Stimulated activated naive CD4-positive, alpha-beta T cell treated with Interleukin-2 at 50 U/mL for 16 hours (primary cell): ENCODE data around the gene ANKRD60.
A peak's percentile ranks its signal among the peaks of the same experiment; 100 is the strongest.

Experiments used
- DNase-seq: peaks from one replicate; lab custom pipeline; 2025; lab: John Stamatoyannopoulos, UW

ANKRD60 gene

DNA sequence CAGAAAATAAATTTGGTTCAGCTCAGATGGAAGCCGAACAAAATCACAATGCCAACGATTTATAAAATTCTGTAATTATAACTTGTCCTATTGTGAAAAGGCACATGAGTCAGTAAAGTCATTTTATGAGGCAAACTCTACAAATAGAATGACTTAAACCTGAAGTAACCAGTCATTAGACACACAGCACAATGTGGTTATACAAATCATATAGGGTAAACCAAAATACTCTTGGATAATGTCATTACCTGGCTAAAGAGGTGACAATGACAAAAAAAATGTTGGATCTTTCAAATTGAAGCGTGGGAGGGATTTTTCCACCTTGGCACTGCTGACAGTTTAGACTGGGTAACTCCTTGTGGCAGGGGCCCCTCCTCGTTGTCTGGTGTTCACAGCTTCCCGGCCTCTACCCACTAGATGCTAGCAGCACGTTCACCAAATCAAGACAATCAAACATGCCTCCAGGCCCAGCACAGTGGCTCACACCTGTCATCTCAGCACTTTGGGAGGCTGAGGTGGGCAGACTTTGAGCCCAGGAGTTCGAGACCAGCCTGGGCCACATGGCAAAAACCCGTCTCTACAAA, 5.0 kb downstream of the ANKRD60 start:
- no peak for DNase-seq

DNA sequence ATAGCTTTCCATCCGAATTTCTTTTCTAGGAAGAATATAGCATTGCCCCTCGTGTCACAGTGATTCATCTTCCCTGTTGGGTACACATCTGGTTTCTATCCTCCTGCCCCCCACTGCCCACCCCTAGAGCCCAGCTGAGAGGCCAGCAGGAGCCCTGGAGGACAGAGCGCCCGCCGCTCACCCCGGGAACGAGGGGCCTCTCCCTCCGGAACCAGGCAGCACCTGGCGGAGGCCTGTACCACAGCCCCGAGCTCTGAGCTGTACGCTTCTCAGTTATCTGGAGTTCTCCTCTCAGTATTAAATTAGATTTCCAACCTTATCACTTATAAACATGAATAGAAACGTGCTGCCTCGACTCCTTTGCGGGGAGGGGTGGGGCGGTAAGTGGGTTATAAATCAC, 6.0 kb downstream of the ANKRD60 start:
- DNase-seq, result no peak

- no peak for DNase-seq
These were observed 9.1 kb downstream of the ANKRD60 start for GRCh38 chr20:58219342-58219700.

DNA sequence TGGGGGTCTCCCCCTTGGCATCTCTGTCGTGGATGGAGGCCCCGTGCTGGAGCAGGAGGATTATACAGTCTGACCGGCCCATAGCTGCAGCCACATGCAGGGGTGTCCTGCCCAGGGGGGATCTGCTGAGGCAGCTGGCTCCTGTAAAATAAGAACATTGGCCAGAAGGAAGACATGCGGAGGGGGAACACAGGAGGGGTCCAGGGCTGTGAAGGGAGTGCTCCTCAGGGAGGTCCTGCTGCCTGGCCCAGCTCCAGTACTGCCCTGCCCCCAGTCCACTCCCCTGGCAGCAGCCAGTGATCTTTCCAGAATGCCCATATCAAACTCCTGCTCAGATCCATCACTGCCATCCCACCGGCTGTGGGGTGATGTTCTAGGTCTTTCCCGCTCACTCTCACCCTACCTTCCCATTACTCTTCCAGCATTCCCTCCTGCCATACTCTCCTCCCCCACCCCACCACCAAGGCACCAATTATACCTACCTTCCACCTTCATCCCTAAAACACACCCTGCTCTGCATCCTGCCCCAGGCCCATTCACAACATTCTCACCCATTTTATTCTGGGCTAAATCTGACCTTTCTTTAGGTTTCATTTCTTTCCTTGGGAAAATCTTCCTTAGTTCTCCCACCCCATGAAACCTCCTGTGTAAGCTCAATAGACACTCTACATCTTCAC, 9.7 kb downstream of the ANKRD60 start:
- DNase-seq, result no peak

GRCh38 chr20:58216334-58216733, 12.1 kb downstream of the ANKRD60 start:
- DNase-seq, result no peak

DNA sequence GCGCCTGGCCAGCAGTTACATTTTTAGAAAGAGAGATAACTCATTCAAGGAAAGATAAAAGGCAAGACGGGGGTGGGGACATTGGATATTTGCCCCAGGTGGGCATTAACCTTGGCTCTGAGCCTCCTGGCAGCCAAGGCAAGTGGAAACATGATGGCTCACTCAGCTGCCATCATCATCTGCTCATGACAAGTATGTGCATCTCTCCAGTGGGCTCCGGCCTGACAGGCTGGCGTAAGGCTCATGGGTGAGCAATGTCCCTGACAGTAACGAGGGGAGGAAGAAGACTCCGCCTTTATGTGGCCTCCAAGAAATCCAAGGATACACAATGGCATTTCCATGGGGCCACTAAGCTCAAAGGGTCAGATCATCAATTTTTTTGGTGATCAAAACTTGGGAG, 13.3 kb downstream of the ANKRD60 start:
- no peak for DNase-seq

DNA sequence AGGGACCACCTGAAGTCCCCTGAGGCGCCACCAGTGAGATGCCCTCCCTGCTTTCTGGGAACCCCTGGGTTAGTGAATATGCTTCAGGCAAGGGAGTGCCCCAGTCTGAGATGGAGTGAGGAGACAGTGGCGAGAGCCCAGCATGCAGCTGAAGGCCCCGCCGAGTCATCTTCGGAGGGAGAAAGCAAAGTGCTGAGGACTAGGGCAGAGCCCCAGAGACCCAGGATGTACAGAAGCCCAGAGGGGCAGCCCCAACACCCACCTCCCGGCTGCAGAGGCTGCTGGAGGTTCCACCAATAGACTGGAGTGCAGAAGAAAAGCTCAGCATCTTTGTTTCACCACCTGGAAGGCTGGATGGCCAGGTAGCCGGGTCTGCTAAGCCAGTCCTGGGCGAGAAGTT, 14.1 kb downstream of the ANKRD60 start:
- DNase-seq, result no peak

DNA sequence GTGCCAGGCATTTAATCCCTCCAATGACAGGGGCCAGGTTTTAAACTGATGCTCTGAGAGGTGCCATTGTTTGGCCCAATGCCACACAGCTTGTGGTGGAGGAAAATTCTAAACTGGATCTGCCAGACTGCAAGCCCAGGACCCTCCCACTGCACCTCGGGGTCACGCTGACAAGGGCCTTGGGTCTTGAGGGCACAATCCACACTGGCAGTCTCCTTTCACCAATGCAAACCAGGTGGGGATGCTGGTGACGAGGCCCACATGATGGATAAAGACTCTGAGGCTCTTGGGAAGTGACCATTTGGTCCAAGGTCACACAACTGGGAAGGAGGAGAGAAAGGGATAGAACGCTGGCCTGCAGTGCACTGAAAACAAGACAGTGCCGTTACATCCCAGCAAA, 14.7 kb downstream of the ANKRD60 start:
- DNase-seq, result no peak

- DNase-seq, result no peak
These were observed 15.3 kb downstream of the ANKRD60 start for GRCh38 chr20:58213121-58213520.

DNA sequence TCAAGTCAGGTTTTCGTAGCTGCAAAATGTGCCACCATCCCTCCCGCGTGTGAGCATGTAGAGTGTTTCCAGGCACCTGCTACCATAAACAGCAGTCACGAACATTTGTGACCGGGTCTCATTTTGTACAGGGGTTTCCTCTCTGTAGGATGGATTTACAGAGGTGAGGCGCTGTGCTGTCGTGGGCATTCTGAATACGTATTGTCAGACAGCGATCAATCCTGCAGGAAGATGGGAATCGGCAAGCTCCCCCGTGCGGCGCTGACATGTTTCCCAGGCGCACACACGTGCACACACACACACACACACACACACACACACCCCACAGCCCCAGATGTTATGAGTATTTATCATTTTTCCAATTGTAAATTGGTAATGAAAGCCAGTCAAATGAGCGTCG, 15.8 kb downstream of the ANKRD60 start:
- DNase-seq, result no peak

- DNase-seq, result no peak
These were observed 18.1 kb downstream of the ANKRD60 start for GRCh38 chr20:58210398-58210747.

GRCh38 chr20:58209652-58210397, 18.6 kb downstream of the ANKRD60 start:
- peak; percentile 78 for DNase-seq

DNA sequence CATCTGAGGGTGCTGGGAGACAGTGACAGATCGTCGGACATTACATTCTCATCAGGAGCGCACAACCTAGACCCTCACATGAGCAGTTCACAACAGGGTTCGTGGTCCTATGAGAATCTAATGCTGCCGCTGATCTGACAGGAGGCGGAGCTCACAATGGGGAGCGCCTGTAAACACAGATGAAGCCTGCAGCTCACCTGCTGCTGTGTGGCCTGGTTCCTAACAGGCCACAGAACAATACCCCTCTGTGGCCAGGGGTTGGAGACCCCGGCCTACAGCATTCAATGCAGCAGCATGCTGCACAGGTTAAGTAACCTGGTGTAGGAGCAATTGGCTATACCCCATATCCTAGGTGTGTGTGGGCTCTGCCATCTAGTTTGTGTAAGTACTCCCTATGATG, 19.5 kb downstream of the ANKRD60 start:
- no peak for DNase-seq

DNA sequence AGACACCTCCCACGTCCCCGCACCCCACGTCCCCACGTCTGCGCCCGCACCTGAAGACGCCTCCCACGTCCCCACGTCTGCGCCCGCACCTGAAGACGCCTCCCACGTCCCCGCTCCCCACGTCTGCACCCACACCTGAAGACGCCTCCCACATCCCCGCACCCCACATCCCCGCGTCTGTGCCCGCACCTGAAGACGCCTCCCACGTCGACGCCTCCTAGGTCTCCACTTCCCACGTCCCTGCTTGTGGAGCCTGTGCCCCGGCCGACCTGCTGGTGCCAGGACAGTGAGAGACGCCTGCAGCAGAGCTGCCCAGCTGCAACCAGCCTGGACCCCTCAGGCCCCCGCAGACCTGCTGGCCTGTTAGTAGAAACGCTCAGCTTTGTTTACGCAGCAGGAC, 22.6 kb downstream of the ANKRD60 start:
- no peak for DNase-seq

GRCh38 chr20:58202044-58202443, 26.4 kb downstream of the ANKRD60 start:
- no peak for DNase-seq

DNA sequence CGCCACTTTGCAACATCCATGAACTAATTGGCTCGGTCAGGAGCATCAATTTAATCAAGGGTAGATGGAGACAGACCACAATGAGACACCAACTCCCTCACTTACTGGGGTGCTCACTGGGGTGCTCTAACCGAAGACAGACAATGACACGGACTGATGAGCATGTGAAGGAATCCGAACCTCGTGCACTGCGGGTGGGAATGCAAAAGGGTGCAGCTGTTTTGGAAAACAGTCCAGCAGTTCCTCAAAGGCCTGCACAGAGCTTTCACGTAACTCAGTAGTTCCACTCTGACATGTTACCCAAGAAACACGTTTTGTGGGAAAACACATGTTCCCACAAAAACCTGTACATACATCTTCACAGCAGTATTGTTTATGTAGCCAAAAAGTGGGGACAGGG, 26.8 kb downstream of the ANKRD60 start:
- no peak for DNase-seq

DNA sequence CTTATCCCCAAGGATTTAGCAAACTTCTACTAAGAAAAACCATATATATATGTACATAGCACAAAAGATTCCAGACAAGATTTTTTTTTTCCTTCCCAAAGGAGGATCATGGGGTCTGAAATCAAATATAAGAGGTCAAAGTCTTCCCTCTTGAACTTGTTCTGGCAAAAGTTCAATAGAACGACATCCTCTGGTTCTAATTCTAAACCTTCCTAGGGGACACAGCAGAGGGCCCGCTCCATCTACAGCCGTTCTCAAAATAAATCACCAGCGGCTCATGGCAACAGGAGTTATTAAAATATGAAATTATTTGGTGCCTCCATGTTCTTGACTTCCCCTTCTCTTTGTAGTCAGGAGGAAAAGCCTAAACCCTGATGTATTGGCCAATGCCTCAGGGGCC, 29.0 kb downstream of the ANKRD60 start:
- no peak for DNase-seq

DNA sequence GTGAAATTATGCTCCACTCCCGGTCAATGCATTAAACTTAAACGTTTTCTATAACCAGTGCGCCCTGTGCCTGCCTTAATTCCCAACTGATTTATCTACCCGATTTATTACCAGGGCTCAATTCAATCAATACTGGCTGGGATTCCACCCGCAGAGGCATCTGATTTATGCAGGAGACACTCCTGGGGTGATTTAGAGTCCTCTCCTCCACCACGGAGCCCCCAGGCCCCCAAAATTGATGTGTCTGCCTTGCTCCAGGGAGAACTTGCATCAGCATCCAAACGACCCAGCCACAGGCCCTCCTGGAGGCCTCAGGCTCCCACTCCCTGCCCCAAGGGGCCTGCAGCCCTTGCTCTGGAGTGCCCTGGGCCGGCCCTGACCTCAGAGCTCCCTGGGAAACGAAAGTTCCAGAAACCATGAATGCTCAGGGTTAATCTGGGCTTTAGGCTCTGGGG, 29.5 kb downstream of the ANKRD60 start:
- DNase-seq, result no peak

- DNase-seq, result no peak
These were observed 30.1 kb downstream of the ANKRD60 start for GRCh38 chr20:58198384-58198783.

- DNase-seq, result no peak
These were observed 31.3 kb downstream of the ANKRD60 start for GRCh38 chr20:58197185-58197469.

DNA sequence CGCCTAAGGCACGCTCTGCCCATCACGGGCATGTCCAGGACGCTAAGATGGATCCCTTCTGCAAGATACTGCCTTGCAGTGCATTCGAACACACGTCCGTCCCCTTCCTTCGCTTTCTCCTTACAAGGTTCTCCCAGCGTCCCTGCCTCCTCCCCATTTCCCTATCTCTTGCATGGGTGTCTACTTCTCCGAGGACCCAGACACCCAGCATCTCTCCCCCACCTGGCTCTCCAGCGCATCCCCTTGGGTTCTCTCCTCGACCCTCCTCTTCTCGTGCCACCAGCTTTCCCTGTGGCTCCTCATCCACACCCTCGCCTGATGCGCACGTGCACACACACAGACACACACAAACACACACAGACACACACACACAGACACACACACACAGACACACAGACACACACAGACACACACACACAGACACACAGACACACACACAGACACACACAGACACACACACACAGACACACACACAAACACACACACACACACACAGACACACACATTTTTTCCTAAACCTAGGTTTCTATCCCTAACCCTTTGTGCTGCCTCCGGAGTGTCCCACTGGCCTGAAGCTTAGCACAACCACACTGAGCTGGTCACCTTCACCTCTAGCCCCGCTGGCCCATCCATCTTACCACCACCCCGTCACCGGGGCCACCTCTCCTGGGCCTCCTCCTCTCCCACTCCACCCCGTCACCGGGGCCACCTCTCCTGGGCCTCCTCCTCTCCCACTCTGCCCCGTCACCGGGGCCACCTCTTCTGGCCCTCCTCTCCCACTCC, 31.9 kb downstream of the ANKRD60 start:
- no peak for DNase-seq

- DNase-seq, result no peak
These were observed 33.4 kb downstream of the ANKRD60 start for GRCh38 chr20:58195047-58195446.

DNA sequence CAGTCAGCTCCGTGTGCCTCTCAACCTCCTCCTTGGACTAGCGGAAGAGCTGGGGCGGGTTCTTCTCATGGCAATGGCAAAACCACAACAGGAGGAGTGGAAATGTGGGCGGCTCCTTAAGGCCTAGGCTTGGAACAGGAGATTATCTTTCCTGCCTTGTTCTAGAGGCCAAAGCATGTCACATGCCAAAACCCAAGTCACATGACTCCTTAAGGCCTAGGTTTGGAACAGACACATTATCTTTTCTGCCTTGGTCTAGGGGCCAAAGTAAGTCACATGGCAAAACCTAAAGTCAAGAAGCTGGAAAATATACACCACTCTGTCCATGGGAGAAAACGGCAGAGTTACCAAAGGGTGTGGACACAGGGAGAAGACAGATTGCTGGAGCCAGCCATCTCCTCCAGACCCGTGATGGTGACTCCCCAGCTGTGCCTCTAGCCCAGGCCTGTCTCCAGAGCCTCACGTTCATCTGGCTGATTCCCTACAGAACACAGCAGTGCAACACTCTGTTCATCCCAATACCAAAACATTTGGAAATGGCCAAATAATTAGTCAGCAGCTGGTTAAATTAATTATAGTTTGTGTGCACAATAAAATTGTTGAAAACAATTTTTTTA, 34.2 kb downstream of the ANKRD60 start:
- no peak for DNase-seq
